Neural progenitor cell (in vitro differentiated cells): ENCODE measurements around the gene PGA4.

Experiments used
- CTCF ChIP-seq: fragments of 200-600 bp; sonication (generic); IDR thresholded peaks from 2 replicates; pipeline ENCODE4 v1.5.1; 2017; ENCODE audit warnings: antibody characterized with exemption, mild to moderate bottlenecking
- EZH2 ChIP-seq: fragments of 200-600 bp; sonication (generic); IDR thresholded peaks from 2 replicates; pipeline ENCODE4 v1.6.1; 2017; ENCODE audit warnings: antibody characterized with exemption, mild to moderate bottlenecking, moderate library complexity
- EZH2phosphoT487 ChIP-seq: fragments of 200-600 bp; sonication (generic); IDR thresholded peaks from 2 replicates; pipeline ENCODE4 v1.6.1; 2017; ENCODE audit warnings: antibody characterized with exemption

- TF ChIP-seq CTCF: no peak
- TF ChIP-seq EZH2: no peak
- TF ChIP-seq EZH2phosphoT487: no peak
These were observed 35.6 kb upstream of the PGA4 start for GRCh38 chr11:61186504-61186903.
